ENCODE data around the gene OAF. TPM values are rescaled to one million over a fixed set of nuclear protein-coding genes. Genes with fewer than 3 reads are reported as not detected.

OAF gene
- total RNA-seq, 2 donors from 2014 or later, result 14.5 to 17.4 TPM

GRCh38 chr11:120235024-120235628 lies 24.3 kb downstream of the OAF start:
- no peaks in the 10 kb centered on the region for H3K36me3 ChIP-seq
- H3K4me3 ChIP-seq, result no peak overlapping the region
- no peaks in the 10 kb centered on the region for H3K9me3 ChIP-seq
- no peaks in the 10 kb centered on the region for H3K4me1 ChIP-seq (replicated peaks)
- WGBS, result 15% methylated on average over 8 of the region's 8 CpGs
- no peak overlapping the region for H3K27ac ChIP-seq
- TF ChIP-seq POLR2A (IDR thresholded peaks at IDR 0.05) (no peak), CTCF (IDR thresholded peaks at IDR 0.05) (peak; percentile 79 to 93 (median 90)), POLR2AphosphoS5 (IDR thresholded peaks at IDR 0.05) (peak; percentile 68)
- intact Hi-C loops (cut with DNase I), result loop anchor here (5.0 kb wide), 1 partner anchor 62 kb away; no protein-coding TSS in a partner anchor
- no peaks in the 10 kb centered on the region for H3K27me3 ChIP-seq (replicated peaks; ENCODE audit: insufficient read depth)
- peak; percentile 79 for DNase-seq (ENCODE audit: low spot score)

GRCh38 chr11:120236169-120237107 lies 25.6 kb downstream of the OAF start:
- no peaks in the 10 kb centered on the region for H3K36me3 ChIP-seq
- H3K9me3 ChIP-seq, result no peaks in the 10 kb centered on the region
- H3K4me3 ChIP-seq, result no peak overlapping the region
- no peak for DNase-seq (ENCODE audit: low spot score)
- no peak overlapping the region for H3K27ac ChIP-seq
- TF ChIP-seq POLR2AphosphoS5 (IDR thresholded peaks at IDR 0.05), result no peak
- peaks cover 2% of the 10 kb centered on the region for H3K4me1 ChIP-seq (replicated peaks)
- intact Hi-C loops (cut with DNase I), result loop anchor here (5.0 kb wide), 1 partner anchor 61 kb away; no protein-coding TSS in a partner anchor
- WGBS, result 37% methylated on average over 5 of the region's 5 CpGs
- H3K27me3 ChIP-seq (replicated peaks; ENCODE audit: insufficient read depth), result no peaks in the 10 kb centered on the region

GRCh38 chr11:120238968-120239620 lies 28.3 kb downstream of the OAF start:
- TF ChIP-seq POLR2AphosphoS5 (IDR thresholded peaks at IDR 0.05) (no peak), POLR2A (IDR thresholded peaks at IDR 0.05) (no peak), CTCF (IDR thresholded peaks at IDR 0.05) (no peak)
- peaks cover 2% of the 10 kb centered on the region for H3K4me1 ChIP-seq (replicated peaks)
- intact Hi-C loops (cut with DNase I), result loop anchor here (5.0 kb wide), 1 partner anchor 58 kb away; no protein-coding TSS in a partner anchor
- no peak overlapping the region for H3K27ac ChIP-seq
- H3K27me3 ChIP-seq (replicated peaks; ENCODE audit: insufficient read depth), result no peaks in the 10 kb centered on the region
- no peaks in the 10 kb centered on the region for H3K9me3 ChIP-seq
- H3K4me3 ChIP-seq, result no peak overlapping the region
- no peaks in the 10 kb centered on the region for H3K36me3 ChIP-seq
- WGBS, result 89% methylated on average over 11 of the region's 11 CpGs
- DNase-seq (ENCODE audit: low spot score), result no peak

GRCh38 chr11:120239713-120240640 lies 29.1 kb downstream of the OAF start, which contains the start of gene POU2F3:
TSS of gene POU2F3 (plus strand) at chr11:120240140. CDS start at chr11:120240344, 204 bp downstream.
- WGBS, result 6% methylated on average over 52 of the region's 66 CpGs
- intact Hi-C loops (cut with DNase I), result loop anchor here (5.0 kb wide), 1 partner anchor 57 kb away; no protein-coding TSS in a partner anchor
- no peaks in the 10 kb centered on the region for H3K27me3 ChIP-seq (replicated peaks; ENCODE audit: insufficient read depth)
- TF ChIP-seq CTCF (IDR thresholded peaks at IDR 0.05) (peak in 1 of 4 experiments; percentile 25), POLR2A (IDR thresholded peaks at IDR 0.05) (no peak), POLR2AphosphoS5 (IDR thresholded peaks at IDR 0.05) (no peak)
- H3K36me3 ChIP-seq, result no peaks in the 10 kb centered on the region
- H3K27ac ChIP-seq, result no peak within 1 kb of the TSS
- DNase-seq (ENCODE audit: low spot score), result no peak
- peak within 1 kb of the TSS in 1 of 2 donors; percentile 8 for H3K4me3 ChIP-seq
- H3K4me1 ChIP-seq (replicated peaks), result peaks cover 2% of the 10 kb centered on the region
- H3K9me3 ChIP-seq, result no peaks in the 10 kb centered on the region
